Activated CD8-positive, alpha-beta memory T cell treated with anti-CD3 and anti-CD28 coated beads for 1 hour (primary cell): ENCODE data around the gene SMIM12.

ENCODE experiments used
- DNase-seq, 2 donors: peaks; one replicate each; pipeline ENCODE4 v3.0.0-alpha.2; 2020; ENCODE audit warnings: low read depth in 1 of 2; ENCODE audit errors: extremely low read depth in 1 of 2

SMIM12 gene

DNA sequence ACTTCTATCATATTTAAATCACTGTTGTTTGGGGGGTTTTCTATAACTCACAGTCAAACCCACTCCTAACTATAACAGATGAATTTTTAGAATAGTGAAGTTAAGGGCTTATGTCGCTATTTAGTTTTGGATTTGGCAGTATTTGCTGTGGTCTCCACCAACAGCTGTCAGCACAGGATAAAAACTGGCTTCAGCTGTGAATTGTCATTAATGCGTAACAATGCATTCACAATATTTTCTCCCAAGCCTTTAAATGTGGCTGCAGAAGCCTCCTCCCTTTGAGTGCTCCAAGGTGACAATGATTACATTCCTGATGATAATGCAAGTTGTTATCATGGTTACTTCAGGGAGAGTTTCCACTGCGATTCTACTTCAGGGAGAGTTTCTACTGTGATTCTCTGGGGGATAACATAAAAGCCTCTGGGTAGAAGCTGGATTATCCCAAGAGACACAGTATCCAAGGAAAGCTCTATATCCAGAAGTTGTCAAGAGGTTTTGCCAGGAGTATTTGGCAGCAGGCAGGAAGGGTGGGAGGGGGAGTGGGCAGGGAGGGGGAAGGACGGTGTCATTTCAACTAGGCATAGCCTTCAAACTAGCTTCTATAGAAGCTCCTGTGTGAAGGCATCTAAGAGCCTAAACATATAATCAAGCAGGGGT, 14.9 kb upstream of the SMIM12 start:
- no peak for DNase-seq

- DNase-seq: no peak
These were observed 12.6 kb upstream of the SMIM12 start for GRCh38 chr1:34872133-34872503.

- DNase-seq: no peak
These were observed 12.0 kb upstream of the SMIM12 start for GRCh38 chr1:34871443-34872132.

GRCh38 chr1:34870395-34870794, 10.8 kb upstream of the SMIM12 start:
- no peak for DNase-seq

GRCh38 chr1:34869760-34870159, 10.2 kb upstream of the SMIM12 start:
- DNase-seq: no peak

DNA sequence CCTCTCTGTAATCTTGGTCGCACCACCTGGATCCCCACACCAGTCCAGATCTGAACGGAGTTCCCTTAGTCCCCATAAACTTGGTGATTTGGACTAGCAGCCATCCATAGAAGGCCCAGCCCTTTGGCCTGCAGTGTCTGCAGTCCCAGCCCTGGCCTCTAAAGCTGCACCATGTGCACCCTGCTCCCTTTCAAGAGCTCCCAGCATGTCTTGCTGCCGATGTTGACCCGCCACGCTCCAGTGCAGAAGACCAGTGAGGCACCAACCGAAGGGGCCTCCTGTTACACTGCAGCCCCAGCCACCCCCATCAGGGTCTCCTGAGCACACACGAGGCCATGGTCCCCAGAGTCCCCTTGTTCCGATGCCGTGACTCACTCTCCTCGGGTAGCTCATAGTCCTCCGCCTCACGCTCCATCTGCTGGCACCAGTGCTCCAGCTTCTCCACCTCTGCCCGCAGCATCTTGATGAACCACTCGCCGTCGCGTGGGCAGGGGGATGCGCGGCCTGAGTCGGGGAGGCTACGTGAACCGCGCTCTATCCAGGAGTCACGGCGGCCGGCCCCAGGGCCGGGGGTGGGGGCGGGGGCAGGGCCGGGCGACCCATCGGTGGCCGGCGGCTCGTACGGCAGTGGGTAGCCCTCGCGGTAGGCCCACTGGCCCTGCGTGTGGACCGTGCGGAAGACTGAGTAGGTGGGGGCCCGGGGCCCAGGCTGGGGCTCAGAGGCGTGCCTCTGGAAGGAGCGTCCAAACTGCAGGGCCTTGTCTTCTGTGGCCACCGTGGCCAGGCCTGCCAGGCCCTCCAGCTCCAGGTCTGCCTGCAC, 8.9 kb upstream of the SMIM12 start:
- DNase-seq: no peak

DNA sequence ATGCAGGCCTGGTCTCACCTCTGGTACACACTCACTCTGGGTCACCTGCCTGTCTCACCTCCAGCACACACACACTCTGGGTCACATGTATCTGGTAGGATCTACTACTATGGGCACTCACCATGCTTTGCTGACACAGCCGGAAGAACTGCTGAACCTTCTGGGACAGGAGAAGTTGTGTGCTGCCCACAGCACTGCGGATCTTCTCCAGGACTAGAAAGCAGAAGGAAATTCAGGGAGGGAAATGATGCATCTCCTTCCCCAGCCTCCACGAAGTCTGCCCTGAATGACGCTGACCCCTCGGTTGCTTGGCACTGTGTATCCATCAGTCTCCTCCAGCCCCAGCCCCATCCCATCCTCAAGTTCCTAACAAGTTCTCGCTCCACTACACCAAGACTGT, 7.9 kb upstream of the SMIM12 start:
- no peak for DNase-seq

GRCh38 chr1:34866762-34867109, 7.2 kb upstream of the SMIM12 start:
- DNase-seq: no peak

DNA sequence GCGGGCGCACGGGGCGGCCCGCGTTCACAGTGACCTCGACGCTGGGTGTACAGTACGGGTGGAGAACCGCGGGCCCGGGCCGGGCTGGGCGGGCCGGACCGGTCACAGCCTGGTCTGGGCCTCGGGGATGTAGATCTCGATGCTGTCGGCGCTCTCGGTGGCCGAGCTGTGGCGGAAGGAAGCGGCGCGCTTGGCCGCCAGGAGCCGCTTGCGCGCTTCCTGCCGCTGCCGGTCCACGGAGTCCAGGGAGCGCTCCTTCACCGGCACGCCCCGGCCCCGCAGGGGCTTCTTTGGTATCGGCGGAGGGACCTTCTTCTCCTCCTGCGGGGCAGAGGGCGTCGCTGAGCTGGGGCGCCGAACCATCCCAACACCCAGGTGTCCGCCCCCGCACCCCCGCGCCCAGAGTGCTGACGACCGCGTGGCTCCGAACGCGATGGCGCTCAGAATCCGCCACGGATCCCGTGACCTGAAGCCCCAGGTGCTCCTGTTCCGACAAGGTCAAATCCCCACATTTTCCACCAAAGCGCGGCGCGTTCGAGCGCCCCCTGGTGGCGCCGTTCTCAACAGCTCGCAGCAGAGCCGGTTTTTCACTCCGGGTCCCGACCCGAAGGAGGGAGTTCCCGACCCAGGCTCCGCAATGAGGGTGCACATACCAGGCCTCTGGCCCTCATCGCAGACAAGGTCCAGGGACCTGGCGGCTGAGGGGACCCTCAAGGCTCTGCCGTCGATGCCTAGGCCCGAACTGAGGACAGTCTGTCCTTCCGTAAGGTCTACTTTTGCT, 6.6 kb upstream of the SMIM12 start:
- DNase-seq: peak; percentile 85 to 90

DNA sequence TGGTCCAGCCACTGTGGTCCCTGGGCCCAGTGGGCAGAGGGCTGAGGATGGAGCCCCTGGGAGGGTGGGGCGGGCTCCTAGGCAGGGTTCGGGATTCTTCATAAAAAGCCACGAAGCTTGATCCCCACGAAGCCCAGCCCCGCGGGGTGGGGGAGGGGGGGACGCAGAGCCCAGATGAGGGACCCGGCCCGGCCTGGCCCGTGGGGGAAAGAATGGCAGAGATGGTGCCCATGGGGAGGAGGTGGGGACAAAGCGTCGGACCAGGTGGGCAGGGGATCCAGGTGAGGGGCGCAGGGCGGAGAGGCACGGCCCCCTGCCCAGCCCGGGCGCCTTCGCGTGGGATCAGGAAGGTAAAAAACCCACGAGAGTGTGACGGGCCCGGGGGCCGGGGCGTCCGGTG, 6.0 kb upstream of the SMIM12 start:
- DNase-seq: no peak

- DNase-seq: no peak
These were observed 5.2 kb upstream of the SMIM12 start for GRCh38 chr1:34864759-34865158.

GRCh38 chr1:34863501-34863900, 4.0 kb upstream of the SMIM12 start:
- no peak for DNase-seq

GRCh38 chr1:34858901-34859445, 576 bp downstream of the SMIM12 start:
- no peak for DNase-seq

GRCh38 chr1:34856697-34857096, 2.9 kb downstream of the SMIM12 start:
- DNase-seq: no peak

DNA sequence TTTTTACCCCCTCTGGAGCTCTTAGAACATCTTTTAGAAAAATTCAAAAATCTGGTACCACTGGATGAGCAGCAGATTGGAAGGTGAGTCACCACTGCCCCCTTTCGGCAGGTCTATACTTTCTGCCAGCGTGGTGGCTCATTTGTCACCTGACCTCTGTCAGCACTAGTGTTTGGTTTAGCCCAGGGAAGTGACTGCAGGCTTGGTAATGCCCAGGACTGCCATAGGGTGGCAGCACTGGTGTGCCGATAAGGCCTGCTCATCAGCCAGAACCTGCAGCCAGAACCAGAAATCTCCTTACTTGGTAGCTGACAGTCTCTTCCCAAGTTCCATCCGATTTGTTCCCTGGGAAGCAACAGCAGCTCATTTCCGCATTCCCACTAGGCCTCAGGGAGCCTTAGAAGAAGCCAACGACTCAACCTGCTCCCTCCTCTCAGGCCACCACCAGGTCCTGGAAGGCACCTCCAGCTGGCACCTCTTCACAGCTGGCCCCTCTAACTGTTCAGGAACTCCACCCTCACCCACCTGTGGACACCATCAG, 6.8 kb downstream of the SMIM12 start:
- peak; percentile 72 to 75 for DNase-seq

- no peak for DNase-seq
These were observed 8.0 kb downstream of the SMIM12 start for GRCh38 chr1:34851431-34852105.

- DNase-seq: no peak
These were observed 9.2 kb downstream of the SMIM12 start for GRCh38 chr1:34850382-34850781.

GRCh38 chr1:34847094-34847493, 12.5 kb downstream of the SMIM12 start:
- DNase-seq: no peak

DNA sequence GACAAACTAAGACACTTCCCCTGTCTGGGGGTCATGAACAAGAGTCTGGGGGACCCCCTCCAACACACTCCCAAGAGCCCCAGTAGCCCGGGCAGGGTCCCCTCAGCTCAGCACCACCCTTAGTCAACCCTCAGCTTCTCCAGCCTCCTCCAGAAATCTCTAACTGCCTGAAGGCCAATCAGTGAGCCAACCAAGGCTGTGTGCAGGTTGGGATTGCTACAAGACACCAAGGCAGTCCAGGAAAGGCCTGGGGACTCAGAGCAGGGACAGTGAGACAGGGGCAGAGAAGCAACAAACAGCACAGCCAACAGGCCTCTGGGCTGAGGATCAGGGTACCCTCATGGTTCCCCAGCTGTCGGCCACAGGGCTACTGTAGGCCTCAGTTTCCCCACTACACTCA, 13.3 kb downstream of the SMIM12 start:
- DNase-seq: no peak
